Sigmoid colon (tissue), 7 donors: ENCODE results near the gene LSM12. TPM values are rescaled to one million over a fixed set of nuclear protein-coding genes. Genes with fewer than 3 reads are reported as not detected.
"Not testable (repeated sequence)": the region's sequence is repeated elsewhere in the genome, so short reads cannot be mapped to it uniquely, and the experiment has no call there.

Experiments used
- DNase-seq: peaks from one replicate; pipeline ENCODE4 v3.0.0-alpha.2; 2019
- H3K27ac ChIP-seq, 4 donors: fragments of 200-600 bp; sonication (generic); one replicate each; pipeline ENCODE4 v1.5.1; 2016 to 2019; ENCODE audit warnings: mild to moderate bottlenecking in 1 of 4
- H3K27me3 ChIP-seq, 3 donors: fragments of 200-600 bp; sonication (generic); one replicate each; pipeline ENCODE4 v1.5.1; 2019; ENCODE audit warnings: mild to moderate bottlenecking in 1 of 3
- H3K36me3 ChIP-seq, 4 donors: fragments of 200-600 bp; sonication (generic); one replicate each; pipeline ENCODE4 v1.5.1; 2016 to 2019
- H3K4me1 ChIP-seq, 4 donors: fragments of 200-600 bp; sonication (generic); one replicate each; pipeline ENCODE4 v1.5.1; 2017 to 2019
- H3K4me3 ChIP-seq, 4 donors: fragments of 200-600 bp; sonication (generic); one replicate each; pipeline ENCODE4 v1.5.1; 2017 to 2019; ENCODE audit warnings: mild to moderate bottlenecking in 2 of 4, moderate library complexity in 1 of 4
- H3K9me3 ChIP-seq, 4 donors: fragments of 200-600 bp in 3 of 4; sonication (generic) in 3 of 4; one replicate each; pipeline versions ENCODE4 v1.5.1 to v1.6.1; 2013 to 2019
- CTCF ChIP-seq, 4 experiments: fragments of 450-650 bp in 3 of 4; fragments of 200-600 bp in 1 of 4; IDR thresholded peaks; one replicate each; pipeline ENCODE4 v1.5.1; 2016 to 2019; ENCODE audit warnings: antibody characterized with exemption in 4 of 4, mild to moderate bottlenecking in 3 of 4, moderate library complexity in 2 of 4
- EP300 ChIP-seq, 4 donors: sonication (generic); formaldehyde crosslinking; IDR thresholded peaks; one replicate each; pipeline ENCODE4 v1.6.1; 2017; ENCODE audit warnings: antibody characterized with exemption in 4 of 4
- POLR2A ChIP-seq, 2 donors: fragments of 450-650 bp; IDR thresholded peaks; one replicate each; pipeline ENCODE4 v1.6.1; 2016; ENCODE audit warnings: antibody characterized with exemption in 2 of 2, mild to moderate bottlenecking in 2 of 2, moderate library complexity in 2 of 2
- POLR2AphosphoS5 ChIP-seq, 4 donors: sonication (generic); formaldehyde crosslinking; IDR thresholded peaks; one replicate each; pipeline ENCODE4 v1.6.1; 2017; ENCODE audit warnings: antibody characterized with exemption in 4 of 4
- WGBS, 2 donors: extraction: QIAGEN DNeasy Blood & Tissue Kit; methylation state at CpG; one replicate each; pipeline ENCODE4 v1.1.7; 2013; 5-methylcytosine and 5-hydroxymethylcytosine counted together
- intact Hi-C: fragments of 100-400 bp; cut with DNase I; formaldehyde crosslinking; loops from one replicate; pipeline ENCODE4 v1.15.1; 2023
- polyA plus RNA-seq, 3 donors: library from polyadenylated mRNA; stranded (reverse); fragments of 200-250 nt; gene quantifications; one replicate each; pipeline ENCODE4 v1.2.3, GENCODE V29; 2013
- total RNA-seq, 4 donors: library from RNA; depleted of rRNA; stranded (reverse); fragments of >200 nt; gene quantifications; one replicate each; pipeline ENCODE4 v1.1.0, GENCODE V29; 2016
- donor health status: healthy with polysubstance abuse.
- donor health status: Bipolar disorder and iron deficiency.
- donor health status: healthy.

Gene LSM12
- total and polyA plus RNA-seq, 7 donors: 28.8 to 46.9 (median 37.9) TPM

GRCh38 chr17:44102849-44103622 lies 36.6 kb upstream of the LSM12 start:
- WGBS, 2 donors: 90 to 92% methylated on average over 16 of the region's 16 CpGs
- TF ChIP-seq POLR2AphosphoS5 (IDR thresholded peaks at IDR 0.05): no peak
- TF ChIP-seq POLR2A (IDR thresholded peaks at IDR 0.05): no peak
- TF ChIP-seq EP300 (IDR thresholded peaks at IDR 0.05): no peak
- TF ChIP-seq CTCF (IDR thresholded peaks at IDR 0.05): no peak

GRCh38 chr17:44101858-44102257 lies 35.4 kb upstream of the LSM12 start:
- H3K36me3 ChIP-seq, H3K4me3 ChIP-seq, H3K27me3 ChIP-seq, DNase-seq, H3K9me3 ChIP-seq, H3K27ac ChIP-seq, intact Hi-C loops: not testable (repeated sequence)
- 86 to 88% methylated on average over 6 of the region's 6 CpGs for WGBS, 2 donors
- peaks cover 0 to 67% (median 53%) of the 10 kb centered on the region in 4 donors for H3K4me1 ChIP-seq

More at GRCh38 chr17:44102849-44103622, 36.6 kb upstream of the LSM12 start:
- Histone ChIP-seq H3K36me3 (peaks cover 0 to 6% (median 3%) of the 10 kb centered on the region in 4 donors), H3K27me3 (no peaks in the 10 kb centered on the region), H3K9me3 (no peaks in the 10 kb centered on the region), H3K4me1 (peaks cover 0 to 67% (median 54%) of the 10 kb centered on the region in 4 donors), H3K4me3 (no peak overlapping the region), H3K27ac (peak overlapping the region; percentile 29 to 56 (median 47))
- intact Hi-C loops: no loop called here
- no peak for DNase-seq

DNA sequence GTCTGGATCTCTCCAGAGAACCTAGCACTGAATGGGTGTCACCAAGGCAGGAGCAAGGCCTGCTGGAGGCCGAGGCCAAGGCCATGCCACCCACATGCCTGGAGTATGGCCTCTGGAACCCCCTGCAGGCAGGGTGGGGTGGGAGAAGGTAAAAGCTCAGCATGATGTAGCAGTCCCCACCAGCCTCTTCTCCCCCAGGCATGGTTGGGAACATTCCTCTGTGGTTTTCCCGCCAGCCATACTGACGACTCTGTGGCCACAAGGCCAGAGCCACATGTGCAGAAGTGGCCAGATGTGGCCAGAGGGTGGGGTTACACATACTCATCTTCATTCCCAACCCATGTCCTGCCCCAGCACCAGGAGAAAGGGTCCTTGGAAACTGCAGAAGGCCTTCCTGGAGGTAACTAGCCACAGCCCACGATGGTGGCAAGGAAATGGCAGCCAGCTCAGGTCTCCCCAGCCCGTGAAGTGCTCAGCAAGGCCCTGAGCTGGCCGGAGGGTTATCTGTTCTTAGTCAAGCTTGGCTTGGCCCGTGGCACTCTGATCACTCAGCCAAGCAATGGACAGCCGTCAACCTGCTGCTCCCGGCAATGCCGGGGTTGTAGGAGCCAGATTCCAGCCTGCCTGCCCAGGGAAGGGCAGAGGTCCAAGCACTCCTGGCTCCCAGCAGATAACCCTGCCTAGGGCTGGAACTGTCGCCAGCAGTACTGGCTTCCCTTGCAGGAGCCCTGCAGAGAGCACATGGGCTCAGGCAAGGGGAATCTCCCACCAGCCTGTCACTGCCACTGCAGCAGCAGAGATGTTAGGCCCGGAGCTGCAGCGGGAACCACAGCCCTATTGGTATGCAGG lies 30.9 kb upstream of the LSM12 start:
- peaks cover 0 to 57% (median 46%) of the 10 kb centered on the region in 4 donors for H3K4me1 ChIP-seq

DNA sequence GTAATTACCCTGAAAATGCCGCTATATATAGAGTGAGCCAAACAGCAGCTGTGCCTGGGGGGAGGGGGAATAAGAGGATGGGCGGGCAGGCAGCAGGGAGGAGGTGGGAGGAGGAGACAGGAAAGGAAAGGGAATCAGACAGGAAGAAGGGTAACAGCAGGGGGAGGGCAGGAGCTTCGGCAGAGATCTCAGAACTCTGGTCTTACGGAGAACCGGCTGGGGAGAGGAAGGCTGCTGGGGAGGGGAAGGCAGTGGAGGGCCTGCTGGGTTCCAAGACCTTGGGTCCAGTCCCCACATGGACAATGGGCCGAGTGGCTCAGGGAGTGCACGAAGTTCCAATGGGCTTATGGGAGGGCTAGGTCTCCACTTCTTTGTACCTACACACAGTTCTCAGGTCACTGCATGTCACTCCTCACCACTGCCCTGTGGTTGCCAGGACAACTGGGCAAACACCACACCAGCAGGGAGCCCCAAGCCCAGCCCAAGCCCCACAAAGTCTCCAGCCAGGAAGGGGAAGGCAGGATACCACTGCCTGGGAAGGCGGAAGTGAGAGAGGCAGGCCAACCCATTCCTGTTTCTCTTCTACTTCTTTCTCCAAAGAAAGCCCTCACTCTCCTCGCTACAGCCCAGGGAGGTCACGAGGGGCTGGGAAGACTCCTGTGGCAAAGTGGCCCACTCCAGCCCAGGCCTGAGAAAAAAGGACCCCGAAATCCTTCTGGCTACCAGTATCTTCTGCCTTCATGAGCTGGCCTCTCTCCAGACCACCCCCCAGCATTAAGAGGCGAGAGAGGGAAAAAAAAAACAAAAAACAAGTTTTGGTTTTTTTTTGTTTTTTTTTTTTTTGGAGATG lies 29.4 kb upstream of the LSM12 start:
- no peaks in the 10 kb centered on the region for H3K9me3 ChIP-seq
- no peak for TF ChIP-seq POLR2A (IDR thresholded peaks at IDR 0.05)
- peak in 1 of 4 donors; percentile 28 for TF ChIP-seq POLR2AphosphoS5 (IDR thresholded peaks at IDR 0.05)
- no peaks in the 10 kb centered on the region for H3K27me3 ChIP-seq
- peak; percentile 85 for DNase-seq
- intact Hi-C loops: no loop called here
- peak overlapping the region; percentile 80 to 85 (median 82) for H3K27ac ChIP-seq
- H3K36me3 ChIP-seq: peaks cover 24 to 32% (median 27%) of the 10 kb centered on the region in 4 donors
- peak overlapping the region in 3 of 4 donors; percentile 16 to 39 (median 39) for H3K4me3 ChIP-seq
- H3K4me1 ChIP-seq: peaks cover 0 to 51% (median 39%) of the 10 kb centered on the region in 4 donors
- WGBS, 2 donors: 25 to 33% methylated on average over 12 of the region's 12 CpGs

More for the DNA sequence above, 30.9 kb upstream of the LSM12 start:
- no peak for DNase-seq
- Histone ChIP-seq H3K27ac (peak overlapping the region; percentile 80 to 85 (median 82)), H3K27me3 (no peaks in the 10 kb centered on the region), H3K36me3 (peaks cover 11 to 23% (median 12%) of the 10 kb centered on the region in 4 donors), H3K9me3 (no peaks in the 10 kb centered on the region), H3K4me3 (no peak overlapping the region)
- intact Hi-C loops: no loop called here
- TF ChIP-seq EP300 (IDR thresholded peaks at IDR 0.05) (no peak), POLR2A (IDR thresholded peaks at IDR 0.05) (no peak), POLR2AphosphoS5 (IDR thresholded peaks at IDR 0.05) (no peak), CTCF (IDR thresholded peaks at IDR 0.05) (no peak)
- 77 to 85% methylated on average over 13 of the region's 13 CpGs for WGBS, 2 donors

DNA sequence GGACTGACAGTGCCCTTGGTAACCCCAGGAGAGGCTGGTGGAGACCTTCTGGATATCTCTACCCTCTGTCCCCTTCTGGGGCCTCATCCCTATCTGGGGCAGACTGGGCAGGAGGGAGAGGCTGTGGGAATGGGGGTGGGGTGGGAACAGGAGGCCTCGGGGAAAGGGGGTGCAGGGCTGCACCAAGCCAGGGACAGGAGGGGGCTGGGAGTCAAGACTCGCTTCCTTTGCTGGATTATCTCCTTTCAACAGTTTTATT lies 28.8 kb upstream of the LSM12 start:
- peaks cover 24 to 38% (median 28%) of the 10 kb centered on the region in 4 donors for H3K36me3 ChIP-seq
- 4 to 8% methylated on average over 2 of the region's 2 CpGs for WGBS, 2 donors
- peak overlapping the region; percentile 80 to 85 (median 82) for H3K27ac ChIP-seq
- H3K4me3 ChIP-seq: peak overlapping the region in 2 of 4 donors; percentile 39
- DNase-seq: no peak
- H3K4me1 ChIP-seq: peaks cover 0 to 48% (median 37%) of the 10 kb centered on the region in 4 donors
- TF ChIP-seq EP300 (IDR thresholded peaks at IDR 0.05) (no peak), CTCF (IDR thresholded peaks at IDR 0.05) (no peak), POLR2AphosphoS5 (IDR thresholded peaks at IDR 0.05) (no peak), POLR2A (IDR thresholded peaks at IDR 0.05) (no peak)
- intact Hi-C loops: no loop called here
- H3K9me3 ChIP-seq: no peaks in the 10 kb centered on the region
- no peaks in the 10 kb centered on the region for H3K27me3 ChIP-seq
